Right lobe of liver (tissue), 6 donors: Measurements from ENCODE around the gene FBLIM1. TPM values are rescaled to one million over a fixed set of nuclear protein-coding genes. Genes with fewer than 3 reads are reported as not detected.

ENCODE experiments used
- ATAC-seq, 4 donors: fragments of 200-7000 bp; cut with Tn5 transposase; one replicate each; pipeline ENCODE4 v1.9.1; 2020; ENCODE audit warnings: mild to moderate bottlenecking in 4 of 4, moderate library complexity in 4 of 4
- DNase-seq, 3 donors: peaks; one replicate each; pipeline ENCODE4 v3.0.0-alpha.2; 2020
- H3K27ac ChIP-seq, 3 donors: fragments of 200-600 bp; one replicate each; pipeline ENCODE4 v1.8.0; 2022
- H3K27me3 ChIP-seq, 2 donors: fragments of 200-600 bp; one replicate each; pipeline ENCODE4 v1.8.0; 2022
- H3K36me3 ChIP-seq, 4 donors: fragments of 200-600 bp; sonication (generic) in 1 of 4; one replicate each; pipeline versions ENCODE4 v1.5.1 to v1.8.0; 2017 to 2022; ENCODE audit warnings: control low read depth in 1 of 4
- H3K4me1 ChIP-seq, 4 donors: fragments of 200-600 bp; sonication (generic) in 1 of 4; one replicate each; pipeline versions ENCODE4 v1.5.1 to v1.8.0; 2017 to 2022; ENCODE audit warnings: control low read depth in 1 of 4
- H3K4me3 ChIP-seq, 3 donors: fragments of 200-600 bp; one replicate each; pipeline ENCODE4 v1.8.0; 2022
- H3K9me3 ChIP-seq, 4 donors: fragments of 200-600 bp; sonication (generic) in 1 of 4; one replicate each; pipeline versions ENCODE4 v1.5.1 to v1.8.0; 2017 to 2022; ENCODE audit warnings: control low read depth in 1 of 4
- CTCF ChIP-seq, 4 donors: fragments of 200-600 bp in 3 of 4; fragments of 450-650 bp in 1 of 4; IDR thresholded peaks; one replicate each; pipeline versions ENCODE4 v1.5.1 to v1.8.0; 2016 to 2022; ENCODE audit warnings: antibody characterized with exemption in 4 of 4, mild to moderate bottlenecking in 2 of 4
- POLR2A ChIP-seq: fragments of 450-650 bp; IDR thresholded peaks from one replicate; pipeline ENCODE4 v1.6.1; 2017; ENCODE audit warnings: antibody characterized with exemption, mild to moderate bottlenecking
- WGBS: methylation state at CpG from one replicate; pipeline ENCODE4 v1.1.6; 2018; ENCODE audit warnings: low coverage, low lambda C conversion rate; ENCODE audit not compliant: insufficient coverage; ENCODE audit errors: missing lambda C conversion rate; 5-methylcytosine and 5-hydroxymethylcytosine counted together
- intact Hi-C, 2 donors: fragments of 100-400 bp; cut with DNase I; formaldehyde crosslinking; loops; one replicate each; pipeline versions ENCODE4 v1.11.2 to v1.14.1; 2022
- total RNA-seq, 6 experiments: library from RNA; depleted of rRNA in 2 of 6; stranded (reverse); fragments of >200 nt in 2 of 6; fragmentation: NEBNext Ultra II Directional in 3 of 6; extraction: Animal tissue kit (Norgen Biotek cat#: 25700) in 3 of 6; gene quantifications; one replicate each; pipeline versions ENCODE4 v1.1.0 to v1.2.4, GENCODE V29; 2016 to 2023
- donor health status: DM: no; HTN: yes; CAD: no.
- donor health status: DM: no; HTN: no; CAD: no.
- donor health status: DM: no; HTN: no; CAD: no.
- donor health status: DM: no; HTN: yes; CAD: no.
- donor health status: DM: no; HTN: yes; CAD: no.

Gene FBLIM1
- total RNA-seq, 6 experiments from 2014 or later, result 4.0 to 13.1 (median 6.0) TPM

- peak; percentile 70 to 94 (median 92) for DNase-seq
- no peaks in the 10 kb centered on the region for H3K27me3 ChIP-seq
- peak overlapping the region; percentile 59 to 88 (median 62) for H3K27ac ChIP-seq
- peaks cover 0 to 39% (median 5%) of the 10 kb centered on the region in 4 donors for H3K4me1 ChIP-seq
- ATAC-seq, result peak; percentile 75 to 87 (median 86)
- TF ChIP-seq CTCF (IDR thresholded peaks at IDR 0.05), result no peak
- TF ChIP-seq POLR2A, result peak; percentile 58
- no peaks in the 10 kb centered on the region for H3K9me3 ChIP-seq
- no peaks in the 10 kb centered on the region for H3K36me3 ChIP-seq
- H3K4me3 ChIP-seq, result peak overlapping the region in 1 of 3 donors; percentile 37
- intact Hi-C loops, result no loop called here
- WGBS, result 23% methylated on average over 7 of the region's 9 CpGs
Observed at GRCh38 chr1:15799004-15799867, 40.6 kb downstream of the FBLIM1 start.

GRCh38 chr1:15799928-15800835 lies 41.6 kb downstream of the FBLIM1 start:
- WGBS, result 18% methylated on average over 9 of the region's 22 CpGs
- Histone ChIP-seq H3K9me3 (no peaks in the 10 kb centered on the region), H3K27me3 (no peaks in the 10 kb centered on the region), H3K27ac (peak overlapping the region; percentile 59 to 88 (median 62)), H3K4me1 (peaks cover 0 to 39% (median 5%) of the 10 kb centered on the region in 4 donors), H3K4me3 (peak overlapping the region in 1 of 3 donors; percentile 37), H3K36me3 (no peaks in the 10 kb centered on the region)
- no peak for TF ChIP-seq CTCF (IDR thresholded peaks at IDR 0.05)
- TF ChIP-seq POLR2A, result peak; percentile 14
- DNase-seq (peak; percentile 78 to 86 (median 85)), ATAC-seq (peak; percentile 76 to 83 (median 77))
- intact Hi-C loops, result no loop called here

GRCh38 chr1:15802234-15802965 lies 43.8 kb downstream of the FBLIM1 start:
- H3K27me3 ChIP-seq, result no peaks in the 10 kb centered on the region
- H3K4me1 ChIP-seq, result peaks cover 0 to 36% (median 5%) of the 10 kb centered on the region in 4 donors
- no peak for TF ChIP-seq POLR2A
- no peak for TF ChIP-seq CTCF (IDR thresholded peaks at IDR 0.05)
- no peak overlapping the region for H3K27ac ChIP-seq
- ATAC-seq (no peak), DNase-seq (no peak)
- intact Hi-C loops, result no loop called here
- H3K36me3 ChIP-seq, result no peaks in the 10 kb centered on the region
- H3K4me3 ChIP-seq, result no peak overlapping the region
- H3K9me3 ChIP-seq, result no peaks in the 10 kb centered on the region
- 68% methylated on average over 17 of the region's 17 CpGs for whole genome bisulfite sequencing

GRCh38 chr1:15803380-15803779 lies 44.8 kb downstream of the FBLIM1 start:
- peaks cover 0 to 26% (median 5%) of the 10 kb centered on the region in 4 donors for H3K4me1 ChIP-seq
- DNase-seq (no peak), ATAC-seq (peak in 3 of 4 donors; percentile 18 to 37 (median 19))
- no peaks in the 10 kb centered on the region for H3K36me3 ChIP-seq
- no peaks in the 10 kb centered on the region for H3K27me3 ChIP-seq
- no peak overlapping the region for H3K4me3 ChIP-seq
- intact Hi-C loops, result no loop called here
- no peaks in the 10 kb centered on the region for H3K9me3 ChIP-seq
- no peak overlapping the region for H3K27ac ChIP-seq
- TF ChIP-seq POLR2A (no peak), CTCF (IDR thresholded peaks at IDR 0.05) (peak; percentile 45 to 54 (median 51))
- WGBS, result 21% methylated on average over 4 of the region's 4 CpGs
